OCI-LY7 (cell line): Measurements from ENCODE around the gene GLI3.

Source experiments
- CTCF ChIP-seq: fragments of 200-600 bp; sonication (generic); conservative IDR thresholded peaks from 2 replicates; pipeline ENCODE4 v1.5.1; 2014; ENCODE audit warnings: mild to moderate bottlenecking, antibody characterized with exemption, low read length, moderate library complexity, mixed read lengths
- EZH2phosphoT487 ChIP-seq: fragments of 200-600 bp; sonication (generic); IDR thresholded peaks from 2 replicates; pipeline ENCODE4 v1.6.1; 2018; ENCODE audit warnings: low read depth, borderline replicate concordance, mild to moderate bottlenecking, mixed run types, antibody characterized with exemption, low read length, moderate library complexity, mixed read lengths

GRCh38 chr7:42010751-42011150 lies 226.3 kb downstream of the GLI3 start:
- TF ChIP-seq CTCF = no peak
- no peak for TF ChIP-seq EZH2phosphoT487
